Pons (tissue), 1 donor: ENCODE measurements around the gene CBX2.

Experiments used
- DNase-seq: peaks from one replicate; pipeline ENCODE4 v3.0.0-alpha.2; 2016; ENCODE audit warnings: low spot score

CBX2 gene

GRCh38 chr17:79812353-79813258 lies 34.7 kb downstream of the CBX2 start:
- no peak for DNase-seq

GRCh38 chr17:79813297-79814126 lies 35.6 kb downstream of the CBX2 start:
- DNase-seq: no peak

GRCh38 chr17:79814127-79814973 lies 36.4 kb downstream of the CBX2 start:
- no peak for DNase-seq

GRCh38 chr17:79814974-79815835 lies 37.3 kb downstream of the CBX2 start:
- no peak for DNase-seq

GRCh38 chr17:79815836-79816461 lies 38.0 kb downstream of the CBX2 start:
- no peak for DNase-seq

GRCh38 chr17:79818026-79818758 lies 40.2 kb downstream of the CBX2 start:
- DNase-seq: no peak

GRCh38 chr17:79819085-79819484 lies 41.1 kb downstream of the CBX2 start:
- DNase-seq: no peak

- no peak for DNase-seq
These were observed 41.8 kb downstream of the CBX2 start for GRCh38 chr17:79819534-79820276.

- DNase-seq: no peak
These were observed 43.0 kb downstream of the CBX2 start for GRCh38 chr17:79820959-79821330.

GRCh38 chr17:79821331-79822095 lies 43.6 kb downstream of the CBX2 start:
- no peak for DNase-seq

GRCh38 chr17:79822583-79823124 lies 44.7 kb downstream of the CBX2 start:
- no peak for DNase-seq

- DNase-seq: no peak
These were observed 46.3 kb downstream of the CBX2 start for GRCh38 chr17:79824234-79824633.

GRCh38 chr17:79824893-79825579 lies 47.1 kb downstream of the CBX2 start:
- no peak for DNase-seq

- DNase-seq: no peak
These were observed 47.6 kb downstream of the CBX2 start for GRCh38 chr17:79825580-79825921.

GRCh38 chr17:79826204-79826680 lies 48.3 kb downstream of the CBX2 start:
- DNase-seq: no peak

- no peak for DNase-seq
These were observed 49.1 kb downstream of the CBX2 start for GRCh38 chr17:79826841-79827578.

GRCh38 chr17:79829004-79829403 lies 51.1 kb downstream of the CBX2 start:
- DNase-seq: no peak
